Caco-2 (cell line): Measurements from ENCODE around the gene CDKAL1. TPM values are rescaled to one million over a fixed set of nuclear protein-coding genes. Genes with fewer than 3 reads are reported as not detected.

Experiments used
- BruUV-seq: library from RNA; stranded (reverse); fragments of 400-500 nt; replicated peaks from 2 replicates; lab custom pipeline; 2021; lab: Mats Ljungman, UMichigan
- CTCF ChIA-PET: fragments of 300-600 bp; sonication (Branson Sonifier 250); formaldehyde crosslinking; loops from one replicate; lab custom pipeline; 2022; ENCODE audit warnings: antibody characterized with exemption; lab: Charles Lee
- POLR2A ChIA-PET: fragments of 300-600 bp; sonication (Branson Sonifier 250); formaldehyde crosslinking; loops from one replicate; lab custom pipeline; 2022; ENCODE audit warnings: antibody characterized with exemption; lab: Charles Lee
- DNase-seq, 2 experiments: peaks; one replicate each; pipeline versions ENCODE4 v3.0.0 to v3.0.0-alpha.2; 2020 to 2022
- H3K27me3 ChIP-seq: replicated peaks from 2 replicates; pipeline ENCODE4 v1.6.0; 2011; ENCODE audit warnings: low read length; ENCODE audit not compliant: control insufficient read depth, insufficient read depth
- H3K36me3 ChIP-seq: 2 replicates; pipeline ENCODE4 v1.5.1; 2011; ENCODE audit warnings: low read length; ENCODE audit not compliant: control insufficient read depth, insufficient read depth
- H3K4me1 ChIP-seq: fragments of 250-450 bp; sonication (Bioruptor Pico); 2 replicates; pipeline ENCODE4 v1.5.1; 2020; ENCODE audit warnings: mild to moderate bottlenecking
- H3K4me3 ChIP-seq: 2 replicates; pipeline ENCODE4 v1.5.1; 2011; ENCODE audit warnings: low read depth, mild to moderate bottlenecking, control low read depth, low read length
- H3K9me3 ChIP-seq: fragments of 250-450 bp; sonication (Bioruptor Pico); 2 replicates; pipeline ENCODE4 v1.5.1; 2020; ENCODE audit warnings: mild to moderate bottlenecking, moderate library complexity
- H3K27ac Mint-ChIP-seq: one replicate; pipeline ENCODE4 v1.8.0; 2022; ENCODE audit warnings: mixed read lengths; ENCODE audit not compliant: unreplicated experiment
- H3K27me3 Mint-ChIP-seq: one replicate; pipeline ENCODE4 v1.8.0; 2022; ENCODE audit warnings: mixed read lengths; ENCODE audit not compliant: insufficient read depth, unreplicated experiment
- H3K36me3 Mint-ChIP-seq: one replicate; pipeline ENCODE4 v1.8.0; 2022; ENCODE audit warnings: mild to moderate bottlenecking, mixed read lengths; ENCODE audit not compliant: insufficient read depth, unreplicated experiment
- H3K4me1 Mint-ChIP-seq: one replicate; pipeline ENCODE4 v1.8.0; 2022; ENCODE audit warnings: low read depth, mixed read lengths; ENCODE audit not compliant: unreplicated experiment
- H3K4me3 Mint-ChIP-seq: one replicate; pipeline ENCODE4 v1.8.0; 2022; ENCODE audit warnings: mild to moderate bottlenecking, moderate library complexity, mixed read lengths; ENCODE audit not compliant: unreplicated experiment
- H3K9me3 Mint-ChIP-seq: one replicate; pipeline ENCODE4 v1.8.0; 2022; ENCODE audit warnings: mixed read lengths; ENCODE audit not compliant: unreplicated experiment
- intact Hi-C: fragments of 100-400 bp; cut with micrococcal nuclease; formaldehyde crosslinking; loops from one replicate; pipeline ENCODE4 v1.10.0; 2022; ENCODE audit not compliant: unreplicated experiment
- total RNA-seq: library from RNA; stranded (reverse); gene quantifications from 2 replicates; pipeline ENCODE4 v1.2.3, GENCODE V29; 2022
- TF ChIP-seq, protein P1 (sequence below), 2 experiments: fragments of 200-600 bp in 1 of 2; IDR thresholded peaks; 1 replicate in 1 of 2; 2 replicates in 1 of 2; pipeline versions ENCODE4 v1.5.1 to v1.8.0; 2011 to 2022; ENCODE audit warnings: antibody characterized with exemption in 1 of 2, control low read depth in 1 of 2, inconsistent platforms in 1 of 2, low read depth in 1 of 2, low read length in 1 of 2, mild to moderate bottlenecking in 1 of 2, moderate library complexity in 1 of 2; ENCODE audit not compliant: insufficient read depth in 1 of 2, severe bottlenecking in 1 of 2, unreplicated experiment in 1 of 2

CDKAL1 gene
- total RNA-seq, 1 experiment from 2014 or later, result 18.7 TPM

DNA sequence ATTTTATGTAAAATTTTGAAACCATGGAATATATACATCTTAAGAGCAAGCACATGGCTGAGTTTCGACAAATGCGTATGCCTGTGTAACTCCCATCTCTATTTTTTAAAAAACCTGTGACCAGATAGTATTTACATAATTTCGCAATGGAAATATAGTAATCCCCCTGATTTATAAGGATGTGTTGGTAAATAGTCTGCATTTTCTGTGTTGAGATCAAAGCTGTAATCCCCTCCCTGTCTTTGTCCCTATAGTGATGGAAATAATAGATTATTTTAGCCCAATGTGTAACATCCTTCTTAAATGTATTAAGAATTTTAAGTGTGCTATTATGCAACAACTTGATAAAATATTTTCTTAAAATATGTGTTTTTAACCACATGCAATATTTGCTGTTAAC is 267.3 kb downstream of the CDKAL1 start:
- Mint-ChIP-seq H3K4me1 (no peaks in the 10 kb centered on the region), H3K36me3 (no peaks in the 10 kb centered on the region), H3K9me3 (peaks cover 14% of the 10 kb centered on the region), H3K4me3 (no peak overlapping the region), H3K27ac (no peak overlapping the region), H3K27me3 (no peaks in the 10 kb centered on the region)
- ChIA-PET CTCF (no interaction called here), POLR2A (no interaction called here)
- Histone ChIP-seq H3K36me3 (no peaks in the 10 kb centered on the region), H3K9me3 (no peaks in the 10 kb centered on the region; the same call in 1 of the 2 replicates), H3K4me3 (no peak overlapping the region), H3K4me1 (no peaks in the 10 kb centered on the region), H3K27me3 (no peaks in the 10 kb centered on the region)
- TF ChIP-seq, protein P1, sequence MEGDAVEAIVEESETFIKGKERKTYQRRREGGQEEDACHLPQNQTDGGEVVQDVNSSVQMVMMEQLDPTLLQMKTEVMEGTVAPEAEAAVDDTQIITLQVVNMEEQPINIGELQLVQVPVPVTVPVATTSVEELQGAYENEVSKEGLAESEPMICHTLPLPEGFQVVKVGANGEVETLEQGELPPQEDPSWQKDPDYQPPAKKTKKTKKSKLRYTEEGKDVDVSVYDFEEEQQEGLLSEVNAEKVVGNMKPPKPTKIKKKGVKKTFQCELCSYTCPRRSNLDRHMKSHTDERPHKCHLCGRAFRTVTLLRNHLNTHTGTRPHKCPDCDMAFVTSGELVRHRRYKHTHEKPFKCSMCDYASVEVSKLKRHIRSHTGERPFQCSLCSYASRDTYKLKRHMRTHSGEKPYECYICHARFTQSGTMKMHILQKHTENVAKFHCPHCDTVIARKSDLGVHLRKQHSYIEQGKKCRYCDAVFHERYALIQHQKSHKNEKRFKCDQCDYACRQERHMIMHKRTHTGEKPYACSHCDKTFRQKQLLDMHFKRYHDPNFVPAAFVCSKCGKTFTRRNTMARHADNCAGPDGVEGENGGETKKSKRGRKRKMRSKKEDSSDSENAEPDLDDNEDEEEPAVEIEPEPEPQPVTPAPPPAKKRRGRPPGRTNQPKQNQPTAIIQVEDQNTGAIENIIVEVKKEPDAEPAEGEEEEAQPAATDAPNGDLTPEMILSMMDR (IDR thresholded peaks at IDR 0.05; ENCODE audit: insufficient read depth in 1 of 2, low read depth in 1 of 2, low read length in 1 of 2, severe bottlenecking in 1 of 2, unreplicated experiment in 1 of 2), result no peak
- BruUV-seq, result no TSS peak
- no peak for DNase-seq
- intact Hi-C loops, result no loop called here

DNA sequence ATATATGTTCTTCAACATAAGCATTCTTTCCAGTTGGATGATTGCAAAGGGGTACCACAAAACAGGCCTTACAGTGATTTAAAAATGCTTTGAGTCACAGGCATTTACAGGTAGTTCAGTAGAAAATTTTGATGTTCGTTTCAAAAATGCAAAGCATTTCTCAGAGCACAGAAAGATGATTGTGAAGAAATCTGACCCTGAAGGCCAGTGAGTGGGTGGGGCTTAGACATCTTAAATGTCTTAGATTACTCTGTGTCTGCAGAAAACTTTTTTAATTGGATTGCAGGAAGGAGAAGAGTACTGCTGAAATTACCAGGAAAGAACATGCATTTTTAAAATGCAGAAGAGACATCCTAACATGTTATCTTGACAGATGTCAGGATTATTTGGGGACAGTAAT is 268.3 kb downstream of the CDKAL1 start:
- no TSS peak for BruUV-seq
- Mint-ChIP-seq H3K27ac (no peak overlapping the region), H3K4me1 (no peaks in the 10 kb centered on the region), H3K36me3 (no peaks in the 10 kb centered on the region), H3K9me3 (peaks cover 14% of the 10 kb centered on the region), H3K27me3 (no peaks in the 10 kb centered on the region), H3K4me3 (no peak overlapping the region)
- TF ChIP-seq, protein P1 (IDR thresholded peaks at IDR 0.05; ENCODE audit: insufficient read depth in 1 of 2, low read depth in 1 of 2, low read length in 1 of 2, severe bottlenecking in 1 of 2, unreplicated experiment in 1 of 2), result no peak
- ChIA-PET POLR2A (no interaction called here), CTCF (no interaction called here)
- DNase-seq, result no peak
- Histone ChIP-seq H3K4me1 (no peaks in the 10 kb centered on the region), H3K27me3 (no peaks in the 10 kb centered on the region), H3K4me3 (no peak overlapping the region), H3K9me3 (peaks cover 4% of the 10 kb centered on the region; the same call in 1 of the 2 replicates), H3K36me3 (no peaks in the 10 kb centered on the region)
- intact Hi-C loops, result no loop called here

DNA sequence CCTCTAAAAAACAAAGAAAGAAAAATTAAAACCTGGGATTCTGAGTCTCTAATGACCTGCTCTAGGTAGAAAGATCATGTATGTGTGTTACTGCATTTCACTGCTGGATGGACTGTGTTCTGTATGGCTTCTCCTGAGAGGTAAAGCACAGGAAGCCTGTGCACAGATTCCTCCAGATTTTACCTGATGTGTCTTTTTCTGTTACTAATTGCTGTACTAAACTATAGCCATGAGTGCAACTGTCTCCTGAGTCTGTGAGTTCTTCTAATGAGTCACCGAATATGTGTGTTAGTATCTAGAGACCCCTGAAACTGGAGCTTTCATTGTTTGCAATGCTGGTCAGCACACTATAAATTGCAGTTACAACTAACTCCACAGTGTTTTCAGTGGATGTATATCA is 270.8 kb downstream of the CDKAL1 start:
- no peaks in the 10 kb centered on the region for H3K36me3 ChIP-seq
- TF ChIP-seq, protein P1 (IDR thresholded peaks at IDR 0.05; ENCODE audit: insufficient read depth in 1 of 2, low read depth in 1 of 2, low read length in 1 of 2, severe bottlenecking in 1 of 2, unreplicated experiment in 1 of 2), result no peak
- Mint-ChIP-seq H3K4me3 (no peak overlapping the region), H3K36me3 (no peaks in the 10 kb centered on the region), H3K27me3 (no peaks in the 10 kb centered on the region), H3K9me3 (peaks cover 14% of the 10 kb centered on the region), H3K4me1 (no peaks in the 10 kb centered on the region), H3K27ac (no peak overlapping the region)
- H3K9me3 ChIP-seq, result peaks cover 4% of the 10 kb centered on the region; the same call in 1 of the 2 replicates
- H3K4me3 ChIP-seq, result no peak overlapping the region
- intact Hi-C loops, result no loop called here
- H3K4me1 ChIP-seq, result no peaks in the 10 kb centered on the region
- CTCF ChIA-PET, result no interaction called here
- H3K27me3 ChIP-seq, result no peaks in the 10 kb centered on the region
- DNase-seq, result no peak
- POLR2A ChIA-PET, result no interaction called here
- BruUV-seq, result no TSS peak
